ENCODE measurements around the gene CEP55. TPM values are rescaled to one million over a fixed set of nuclear protein-coding genes. Genes with fewer than 3 reads are reported as not detected.

Gene CEP55
- total and polyA plus RNA-seq, 9 of the 15 experiments (the other 6 are each of a cell fraction or from before 2014, with no cell fraction given): 4.4 to 32.5 (median 18.1) TPM

GRCh38 chr10:93541402-93542357, 45.3 kb downstream of the CEP55 start:
- in situ Hi-C loops (cut with MboI) (no loop called here), intact Hi-C loops (cut with micrococcal nuclease) (no loop called here)
- Histone ChIP-seq H3K4me2 (ENCODE audit: insufficient read depth, low read length) (0 out of 2 replicates have a peak overlapping the region, but pooled peaks have one; percentile 8), H4K20me1 (replicated peaks; ENCODE audit: control insufficient read depth, insufficient read depth, low read length) (no peaks in the 10 kb centered on the region), H3K27ac (ENCODE audit: extremely low read depth, low read depth, low read length) (no peak overlapping the region), H3K27me3 (ENCODE audit: control insufficient read depth in 2 of 2, insufficient read depth in 2 of 2, low read length in 2 of 2) (peaks cover 0 to 7% of the 10 kb centered on the region in 2 experiments; a peak in 2 of 5 replicates), H3K9ac (ENCODE audit: insufficient read depth in 1 of 2, low read depth in 2 of 2, low read length in 2 of 2) (no peak overlapping the region), H3K4me1 (replicated peaks in 1 of 2; ENCODE audit: control insufficient read depth in 2 of 2, insufficient read depth in 2 of 2, low read length in 2 of 2) (no peaks in the 10 kb centered on the region; a peak in 1 of 5 replicates), H3K4me3 (no peak overlapping the region), H2AFZ (ENCODE audit: low read depth, low read length) (no peak overlapping the region), H3K36me3 (ENCODE audit: control insufficient read depth, insufficient read depth, low read length) (no peaks in the 10 kb centered on the region), H3K79me2 (ENCODE audit: control insufficient read depth, insufficient read depth, low read length) (no peaks in the 10 kb centered on the region), H3K9me3 (replicated peaks; ENCODE audit: control insufficient read depth, insufficient read depth, low read depth, low read length) (no peaks in the 10 kb centered on the region), H3K9me1 (ENCODE audit: control insufficient read depth, insufficient read depth, low read length) (no peaks in the 10 kb centered on the region)
- WGBS (ENCODE audit: insufficient coverage, low coverage, missing lambda C conversion rate): 28% methylated on average over 11 of the region's 23 CpGs
- CTCF ChIA-PET (ENCODE audit: low intra/inter-chr PET ratio): interaction anchor here (0.6 to 0.7 kb wide), 2 partner anchors 139 to 463 kb away, joined by 3 to 4 read pairs; no protein-coding TSS in a partner anchor
- 0 out of 2 replicates have a peak, but pooled peaks have one; percentile 20 for TF ChIP-seq KLF16 (IDR thresholded peaks at IDR 0.05)
- TF ChIP-seq CTCF (IDR thresholded peaks at IDR 0.05 in 2 of 3, conservative IDR thresholded peaks at IDR 0.05 in 1 of 3; ENCODE audit: insufficient read depth in 2 of 3, low read depth in 1 of 3, low read length in 3 of 3): peak; percentile 68 to 86 (median 74)
- TF ChIP-seq RAD21 (CRISPR knock-in tag; conservative IDR thresholded peaks at IDR 0.05 in 1 of 2, IDR thresholded peaks at IDR 0.05 in 1 of 2): peak; percentile 19 to 47; a peak in 3 of 4 replicates
- peak; percentile 89 for TF ChIP-seq TFAP4 (CRISPR knock-in tag; IDR thresholded peaks at IDR 0.05; ENCODE audit: borderline replicate concordance)
- no peak for TF ChIP-seq ZNF232 (CRISPR knock-in tag; IDR thresholded peaks at IDR 0.05)
- TF ChIP-seq CREM (IDR thresholded peaks at IDR 0.05; ENCODE audit: low read depth): peak; percentile 19; the same call in 1 of the 2 replicates
- 0 out of 2 replicates have a peak, but pooled peaks have one; percentile 14 for TF ChIP-seq SMC3 (conservative IDR thresholded peaks at IDR 0.05; ENCODE audit: insufficient read depth, low read depth, low read length)
- TF ChIP-seq MXI1 (IDR thresholded peaks at IDR 0.05; ENCODE audit: low read depth, low read length): no peak
- POLR2A ChIA-PET: interaction anchor here (0.5 to 1.6 kb wide), 3 partner anchors 12 to 123 kb away, joined by 3 to 5 read pairs (median 4); no protein-coding TSS in a partner anchor
- DNase-seq (ENCODE audit: extremely low read depth in 1 of 4, low spot score in 3 of 4) (peak; percentile 34 to 60 (median 53)), FAIRE-seq (no peak), ATAC-seq (peak; percentile 95)
- no TSS peak for BruUV-seq (replicated peaks)

All from K562 (cell line).